Measurements from ENCODE around the gene GAPDH.
"Not testable (repeated sequence)": the region's sequence is repeated elsewhere in the genome, so short reads cannot be mapped to it uniquely, and the experiment has no call there.

GAPDH gene
- 376 to 582 (median 465) reads per million in 4 donors for total RNA-seq

- DNase-seq, result peak; percentile 73 to 98 (median 79)
Observed at GRCh38 chr12:6533923-6534694, at the start of gene GAPDH. GAPDH (plus strand) TSS chr12:6534517; CDS start chr12:6534833, 316 bp downstream.

- DNase-seq, result no peak
Observed at GRCh38 chr12:6488240-6488639, 46.1 kb upstream of the GAPDH start.

GRCh38 chr12:6489449-6489848 lies 44.9 kb upstream of the GAPDH start:
- no peak for DNase-seq

- DNase-seq, result not testable (repeated sequence)
Observed at GRCh38 chr12:6490673-6491072, 43.6 kb upstream of the GAPDH start.

GRCh38 chr12:6492838-6493496 lies 41.4 kb upstream of the GAPDH start, which contains the start of gene MRPL51:
MRPL51 (minus strand) TSS chr12:6493262; CDS start chr12:6493136, 126 bp downstream.
- DNase-seq, result peak; percentile 91 to 98 (median 96)

GRCh38 chr12:6493497-6494257 lies 40.6 kb upstream of the GAPDH start, which contains the start of gene NCAPD2:
NCAPD2 (plus strand) TSS chr12:6494102; CDS start chr12:6495099, 997 bp downstream.
- DNase-seq, result peak; percentile 90 to 99 (median 94)

- DNase-seq, result peak in 1 of 5 donors; percentile 12
Observed at GRCh38 chr12:6494258-6494743, 40.0 kb upstream of the GAPDH start.

GRCh38 chr12:6494968-6495367 lies 39.3 kb upstream of the GAPDH start:
- no peak for DNase-seq

- DNase-seq, result not testable (repeated sequence)
Observed at GRCh38 chr12:6497291-6497690, 37.0 kb upstream of the GAPDH start.

- no peak for DNase-seq
Observed at GRCh38 chr12:6500466-6500865, 33.9 kb upstream of the GAPDH start.

GRCh38 chr12:6507102-6507998 lies 27.0 kb upstream of the GAPDH start:
- no peak for DNase-seq

GRCh38 chr12:6508087-6508486 lies 26.2 kb upstream of the GAPDH start:
- DNase-seq, result no peak

- DNase-seq, result no peak
Observed at GRCh38 chr12:6520186-6520585, 14.1 kb upstream of the GAPDH start.

- DNase-seq, result no peak
Observed at GRCh38 chr12:6522193-6522592, 12.1 kb upstream of the GAPDH start.

GRCh38 chr12:6523708-6524107 lies 10.6 kb upstream of the GAPDH start:
- DNase-seq, result no peak

- no peak for DNase-seq
Observed at GRCh38 chr12:6524648-6525047, 9.7 kb upstream of the GAPDH start.

GRCh38 chr12:6526201-6526600 lies 8.1 kb upstream of the GAPDH start:
- DNase-seq, result no peak

GRCh38 chr12:6526766-6527525 lies 7.4 kb upstream of the GAPDH start:
- DNase-seq, result no peak

GRCh38 chr12:6527711-6528110 lies 6.6 kb upstream of the GAPDH start:
- DNase-seq, result no peak

GRCh38 chr12:6528539-6529235 lies 5.6 kb upstream of the GAPDH start:
- no peak for DNase-seq
